Measurements from ENCODE around the gene LBR. TPM values are rescaled to one million over a fixed set of nuclear protein-coding genes. Genes with fewer than 3 reads are reported as not detected.
A peak's percentile ranks its signal among the peaks of the same experiment; 100 is the strongest.

LBR gene
- total and polyA plus RNA-seq, 8 donors: 12.3 to 31.6 (median 18.5) TPM

DNA sequence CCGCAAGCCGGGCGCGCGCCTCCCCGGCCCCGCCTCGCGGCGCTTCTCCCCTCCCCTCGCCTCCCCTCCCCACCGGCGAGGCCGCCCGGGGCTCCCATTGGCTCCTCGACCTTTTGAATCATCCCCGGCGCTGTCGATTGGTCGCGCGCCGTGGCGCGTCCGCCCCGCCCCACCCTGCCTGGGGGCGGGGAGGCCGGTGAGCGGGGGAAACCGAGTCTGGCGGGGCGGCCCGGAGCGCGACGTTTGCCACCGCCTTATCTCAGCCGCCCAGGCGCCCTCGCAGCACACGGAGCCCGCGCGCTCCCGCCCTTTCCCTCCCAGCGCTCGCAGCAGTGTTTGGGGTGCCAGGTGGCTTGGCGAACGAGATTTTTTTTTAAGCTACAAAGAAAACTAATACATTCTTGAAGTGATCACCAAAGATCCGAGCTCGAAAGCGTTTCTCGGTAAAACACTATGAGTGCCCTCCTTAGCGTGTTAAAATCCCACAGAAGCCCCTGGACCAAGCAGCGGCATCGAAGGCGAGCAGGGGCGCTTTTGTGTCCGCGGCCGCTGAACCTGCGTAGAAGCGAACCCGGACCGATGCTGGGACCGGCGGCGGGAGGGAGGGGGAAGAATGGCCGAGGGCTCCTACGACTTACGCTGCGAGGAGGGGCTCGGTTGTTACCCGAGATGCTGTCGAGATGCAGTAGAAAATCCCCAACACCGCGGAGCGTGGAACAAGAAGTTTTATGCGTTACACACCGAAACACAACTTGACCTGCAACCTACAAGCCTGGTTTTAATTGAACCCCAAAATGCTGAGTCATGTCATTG, 436 bp upstream of the LBR start:
- ATAC-seq: peak; percentile 93 to 95 (median 94)
- H3K9me3 ChIP-seq: no peaks in the 10 kb centered on the region
- H3K27ac ChIP-seq: peak overlapping the region; percentile 86 to 93 (median 92)
- peak overlapping the region; percentile 70 to 97 (median 84) for H3K4me3 ChIP-seq
- DNase-seq: peak; percentile 90 to 96 (median 93)
- intact Hi-C loops (cut with DNase I): no loop called here
- FAIRE-seq: no peak
- H3K27me3 ChIP-seq: no peaks in the 10 kb centered on the region
- no peaks in the 10 kb centered on the region for H3K36me3 ChIP-seq
- H3K4me1 ChIP-seq: peaks cover 10 to 21% (median 19%) of the 10 kb centered on the region in 3 donors
- no peak for TF ChIP-seq CTCF (IDR thresholded peaks at IDR 0.05)
- 0 to 1% methylated on average over 61 to 81 of the region's 81 CpGs for WGBS, 2 donors

DNA sequence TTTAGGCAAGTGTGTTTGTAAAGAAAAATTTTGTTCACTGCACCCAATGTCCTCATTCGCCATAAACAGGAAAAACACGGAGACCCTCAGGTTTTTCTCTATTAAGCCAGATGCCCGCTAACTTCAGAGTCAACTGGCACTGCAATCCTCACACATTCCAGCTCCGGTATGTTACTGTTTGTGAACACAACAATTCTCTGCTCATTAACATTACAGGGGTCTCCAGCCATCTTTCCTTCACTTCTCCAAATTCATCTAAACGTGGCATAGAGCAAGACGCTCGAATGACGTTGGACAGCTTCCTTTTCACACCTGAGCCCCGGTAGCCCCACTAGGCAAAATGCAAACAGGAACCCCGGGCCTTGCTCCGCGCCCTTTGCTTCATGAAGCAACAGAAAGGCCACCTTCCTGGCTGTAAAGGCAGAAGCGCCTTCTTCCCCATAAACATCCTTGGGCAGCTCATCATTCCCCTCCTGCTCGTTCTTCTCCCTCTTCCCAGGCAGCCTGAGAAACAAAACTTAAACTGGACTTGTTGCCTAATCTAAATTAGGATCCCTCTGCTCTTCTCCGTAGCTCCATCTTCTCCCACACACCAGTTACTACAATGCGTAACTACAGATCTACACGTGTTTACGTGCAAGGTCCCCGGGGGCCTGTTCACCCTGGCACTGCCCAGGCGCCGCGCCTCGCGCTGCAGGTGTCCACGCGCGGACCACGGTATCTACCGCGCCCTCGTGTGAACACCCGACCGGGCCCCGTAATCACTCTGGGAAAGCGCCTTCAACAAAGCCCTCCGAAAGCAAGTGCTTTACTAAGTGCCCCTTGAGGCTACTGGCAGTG, 1.2 kb downstream of the LBR start:
- 2 to 3% methylated on average over 36 of the region's 36 CpGs for WGBS, 2 donors
- Histone ChIP-seq H3K27me3 (no peaks in the 10 kb centered on the region), H3K27ac (peak overlapping the region; percentile 86 to 93 (median 92)), H3K9me3 (no peaks in the 10 kb centered on the region), H3K4me1 (peaks cover 19 to 35% (median 24%) of the 10 kb centered on the region in 3 donors), H3K36me3 (no peaks in the 10 kb centered on the region), H3K4me3 (peak overlapping the region; percentile 70 to 97 (median 84))
- ATAC-seq (peak; percentile 8 to 34 (median 24)), FAIRE-seq (no peak), DNase-seq (peak in 2 of 6 donors; percentile 41 to 73)
- TF ChIP-seq CTCF (IDR thresholded peaks at IDR 0.05): no peak
- intact Hi-C loops (cut with DNase I): no loop called here

DNA sequence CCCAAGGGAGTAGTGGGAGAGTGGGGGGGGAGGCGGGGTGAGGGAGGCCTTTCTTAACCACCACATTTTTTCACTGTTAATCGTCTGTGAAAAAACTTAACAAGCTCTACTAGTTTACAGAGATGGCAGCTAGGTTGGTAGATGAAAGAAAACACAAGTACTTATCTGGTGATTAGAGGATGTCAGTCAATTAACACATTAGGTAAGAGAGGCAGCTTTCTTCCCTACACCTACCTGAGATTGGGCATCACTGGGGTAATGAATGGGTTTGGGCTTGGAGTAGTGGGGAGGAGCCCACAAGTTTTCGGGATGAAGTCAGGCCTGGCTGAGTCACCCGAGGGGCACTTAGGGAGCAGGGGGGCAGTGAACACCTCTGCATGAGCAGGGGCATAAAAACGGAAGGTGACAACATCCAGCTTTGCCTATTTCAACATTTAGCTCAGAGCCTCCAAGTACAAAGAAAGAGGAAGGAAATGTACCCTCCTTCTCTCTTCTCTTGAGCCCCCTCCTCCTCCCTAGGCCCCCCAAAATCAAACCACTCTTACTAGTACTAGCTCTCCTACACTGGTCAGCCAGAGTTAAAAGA, 2.5 kb downstream of the LBR start:
- H3K4me1 ChIP-seq: peaks cover 19 to 35% (median 24%) of the 10 kb centered on the region in 3 donors
- H3K27ac ChIP-seq: no peak overlapping the region
- H3K4me3 ChIP-seq: peak overlapping the region in 1 of 4 donors; percentile 97
- DNase-seq (no peak), FAIRE-seq (no peak), ATAC-seq (no peak)
- TF ChIP-seq CTCF (IDR thresholded peaks at IDR 0.05): no peak
- H3K36me3 ChIP-seq: no peaks in the 10 kb centered on the region
- no peaks in the 10 kb centered on the region for H3K27me3 ChIP-seq
- no peaks in the 10 kb centered on the region for H3K9me3 ChIP-seq
- 42 to 48% methylated on average over 5 of the region's 5 CpGs for whole genome bisulfite sequencing, 2 donors
- intact Hi-C loops (cut with DNase I): no loop called here

GRCh38 chr1:225424562-225425200, 3.2 kb downstream of the LBR start:
- Histone ChIP-seq H3K27me3 (no peaks in the 10 kb centered on the region), H3K4me1 (peaks cover 19 to 35% (median 24%) of the 10 kb centered on the region in 3 donors), H3K27ac (no peak overlapping the region), H3K9me3 (no peaks in the 10 kb centered on the region), H3K36me3 (no peaks in the 10 kb centered on the region), H3K4me3 (no peak overlapping the region)
- FAIRE-seq (no peak), ATAC-seq (no peak), DNase-seq (no peak)
- intact Hi-C loops (cut with DNase I): no loop called here
- no peak for TF ChIP-seq CTCF (IDR thresholded peaks at IDR 0.05)
- WGBS, 2 donors: 67 to 73% methylated on average over 6 of the region's 6 CpGs

All from pancreas (tissue), 10 donors.